Fibroblast of skin of back (primary cell): ENCODE results near the gene RAET1G.
"Not testable (repeated sequence)": the region's sequence is repeated elsewhere in the genome, so short reads cannot be mapped to it uniquely, and the experiment has no call there.

Experiments
- DNase-seq: peaks from one replicate; pipeline ENCODE4 v3.0.0-alpha.2; 2013

The RAET1G gene

GRCh38 chr6:149910721-149911151 is 12.2 kb downstream of the RAET1G start:
- DNase-seq: no peak

GRCh38 chr6:149909701-149910470 is 13.0 kb downstream of the RAET1G start:
- DNase-seq: no peak

- not testable (repeated sequence) for DNase-seq
Observed at GRCh38 chr6:149908480-149908879, 14.4 kb downstream of the RAET1G start.

GRCh38 chr6:149907317-149907716 is 15.6 kb downstream of the RAET1G start:
- no peak for DNase-seq

- DNase-seq: no peak
Observed at GRCh38 chr6:149906405-149906804, 16.5 kb downstream of the RAET1G start.

GRCh38 chr6:149905911-149906371 is 17.0 kb downstream of the RAET1G start:
- no peak for DNase-seq

- DNase-seq: no peak
Observed at GRCh38 chr6:149905371-149905910, 17.5 kb downstream of the RAET1G start.

- DNase-seq: no peak
Observed at GRCh38 chr6:149904661-149905370, 18.1 kb downstream of the RAET1G start.

- no peak for DNase-seq
Observed at GRCh38 chr6:149903938-149904611, 18.8 kb downstream of the RAET1G start.

GRCh38 chr6:149901444-149902140 is 21.3 kb downstream of the RAET1G start:
- DNase-seq: no peak

- no peak for DNase-seq
Observed at GRCh38 chr6:149900620-149901443, 22.1 kb downstream of the RAET1G start.

GRCh38 chr6:149899926-149900619 is 22.8 kb downstream of the RAET1G start:
- no peak for DNase-seq

- no peak for DNase-seq
Observed at GRCh38 chr6:149899486-149899885, 23.4 kb downstream of the RAET1G start.

GRCh38 chr6:149898966-149899365 is 24.0 kb downstream of the RAET1G start:
- DNase-seq: no peak

GRCh38 chr6:149897855-149898744 is 24.8 kb downstream of the RAET1G start, which contains the start of gene RAET1E:
Gene RAET1E, minus strand, starts transcription at chr6:149898113. Its CDS starts 7,212 bp downstream, at chr6:149890901.
- no peak for DNase-seq

GRCh38 chr6:149897015-149897697 is 25.8 kb downstream of the RAET1G start:
- peak; percentile 82 for DNase-seq

- DNase-seq: peak; percentile 61
Observed at GRCh38 chr6:149896491-149896890, 26.4 kb downstream of the RAET1G start.

- peak; percentile 88 for DNase-seq
Observed at GRCh38 chr6:149895833-149896271, 27.1 kb downstream of the RAET1G start.
